Spleen (tissue), 7 donors: ENCODE measurements around the gene LEFTY2.

Experiments
- POLR2A ChIP-seq, 3 donors: fragments of 450-650 bp; IDR thresholded peaks; one replicate each; pipeline ENCODE4 v1.5.1; 2017; ENCODE audit warnings: antibody characterized with exemption in 3 of 3, mild to moderate bottlenecking in 1 of 3
- TF ChIP-seq, protein P1 (sequence below), 11 experiments: fragments of 200-600 bp in 7 of 11; fragments of 450-650 bp in 4 of 11; sonication (generic) in 4 of 11; IDR thresholded peaks in 8 of 11; conservative IDR thresholded peaks in 3 of 11; 1 replicate in 7 of 11; 2 replicates in 4 of 11; pipeline versions ENCODE4 v1.4.0 to v1.8.0; 2016 to 2021; ENCODE audit warnings: antibody characterized with exemption in 11 of 11, inconsistent platforms in 4 of 11, mild to moderate bottlenecking in 1 of 11
- donor health status: DM: no; HTN: no; CAD: no; lungs with moderate emphysema.
- donor health status: DM: no; HTN: no; CAD: no.
- donor health status: DM: no; HTN: no; CAD: no.

- TF ChIP-seq, protein P1, sequence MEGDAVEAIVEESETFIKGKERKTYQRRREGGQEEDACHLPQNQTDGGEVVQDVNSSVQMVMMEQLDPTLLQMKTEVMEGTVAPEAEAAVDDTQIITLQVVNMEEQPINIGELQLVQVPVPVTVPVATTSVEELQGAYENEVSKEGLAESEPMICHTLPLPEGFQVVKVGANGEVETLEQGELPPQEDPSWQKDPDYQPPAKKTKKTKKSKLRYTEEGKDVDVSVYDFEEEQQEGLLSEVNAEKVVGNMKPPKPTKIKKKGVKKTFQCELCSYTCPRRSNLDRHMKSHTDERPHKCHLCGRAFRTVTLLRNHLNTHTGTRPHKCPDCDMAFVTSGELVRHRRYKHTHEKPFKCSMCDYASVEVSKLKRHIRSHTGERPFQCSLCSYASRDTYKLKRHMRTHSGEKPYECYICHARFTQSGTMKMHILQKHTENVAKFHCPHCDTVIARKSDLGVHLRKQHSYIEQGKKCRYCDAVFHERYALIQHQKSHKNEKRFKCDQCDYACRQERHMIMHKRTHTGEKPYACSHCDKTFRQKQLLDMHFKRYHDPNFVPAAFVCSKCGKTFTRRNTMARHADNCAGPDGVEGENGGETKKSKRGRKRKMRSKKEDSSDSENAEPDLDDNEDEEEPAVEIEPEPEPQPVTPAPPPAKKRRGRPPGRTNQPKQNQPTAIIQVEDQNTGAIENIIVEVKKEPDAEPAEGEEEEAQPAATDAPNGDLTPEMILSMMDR (IDR thresholded peaks at IDR 0.05 in 8 of 11, conservative IDR thresholded peaks at IDR 0.05 in 3 of 11): no peak
- TF ChIP-seq POLR2A (IDR thresholded peaks at IDR 0.05): no peak
These were observed 23.5 kb downstream of the LEFTY2 start for GRCh38 chr1:225917536-225917935.
